Activated CD4-positive, alpha-beta T cell treated with anti-CD3 and anti-CD28 coated beads for 36 hours (primary cell): ENCODE measurements around the gene CSAG2. TPM values are rescaled to one million over a fixed set of nuclear protein-coding genes. Genes with fewer than 3 reads are reported as not detected.
A peak's percentile ranks its signal among the peaks of the same experiment; 100 is the strongest.
"Not testable (repeated sequence)": the region's sequence is repeated elsewhere in the genome, so short reads cannot be mapped to it uniquely, and the experiment has no call there.

Experiments
- ATAC-seq: fragments of 200-7000 bp; cut with Tn5 transposase; one replicate; pipeline ENCODE4 v1.10.0; 2021; ENCODE audit warnings: mild to moderate bottlenecking, moderate library complexity
- CTCF ChIA-PET: fragments of 350-600 bp; sonication (Branson Sonifier 250); formaldehyde crosslinking; loops from one replicate; lab custom pipeline; 2021; ENCODE audit warnings: antibody characterized with exemption; lab: Charles Lee
- POLR2A ChIA-PET: fragments of 350-600 bp; sonication (Branson Sonifier 250); formaldehyde crosslinking; loops from one replicate; lab custom pipeline; 2021; ENCODE audit warnings: antibody characterized with exemption, inconsistent platforms; lab: Charles Lee
- DNase-seq: peaks from one replicate; pipeline ENCODE4 v3.0.0-alpha.2; 2020
- H3K27ac Mint-ChIP-seq: one replicate; pipeline ENCODE4 v1.8.0; 2021; ENCODE audit warnings: mixed read lengths
- H3K27me3 Mint-ChIP-seq: one replicate; pipeline ENCODE4 v1.8.0; 2021; ENCODE audit warnings: mixed read lengths
- H3K36me3 Mint-ChIP-seq: one replicate; pipeline ENCODE4 v1.8.0; 2021; ENCODE audit warnings: low read depth, mixed read lengths
- H3K4me1 Mint-ChIP-seq: one replicate; pipeline ENCODE4 v1.8.0; 2021; ENCODE audit warnings: mixed read lengths
- H3K4me3 Mint-ChIP-seq: one replicate; pipeline ENCODE4 v1.8.0; 2021; ENCODE audit warnings: mild to moderate bottlenecking, moderate library complexity, mixed read lengths
- H3K9me3 Mint-ChIP-seq: one replicate; pipeline ENCODE4 v1.8.0; 2021; ENCODE audit warnings: low read depth, mixed read lengths
- intact Hi-C, 2 experiments: fragments of 100-400 bp; cut with DNase I in 1 of 2; cut with micrococcal nuclease in 1 of 2; formaldehyde crosslinking; loops; one replicate each; pipeline versions ENCODE4 v1.14.2 to v1.15.1; 2022 to 2024; cut with DNase I, micrococcal nuclease
- total RNA-seq, 2 experiments: library from RNA; stranded (reverse); gene quantifications; one replicate each; pipeline ENCODE4 v1.2.3, GENCODE V29; 2021

CSAG2 gene
- total RNA-seq, 2 experiments from 2014 or later = 0.23 TPM; not detected in 1

DNA sequence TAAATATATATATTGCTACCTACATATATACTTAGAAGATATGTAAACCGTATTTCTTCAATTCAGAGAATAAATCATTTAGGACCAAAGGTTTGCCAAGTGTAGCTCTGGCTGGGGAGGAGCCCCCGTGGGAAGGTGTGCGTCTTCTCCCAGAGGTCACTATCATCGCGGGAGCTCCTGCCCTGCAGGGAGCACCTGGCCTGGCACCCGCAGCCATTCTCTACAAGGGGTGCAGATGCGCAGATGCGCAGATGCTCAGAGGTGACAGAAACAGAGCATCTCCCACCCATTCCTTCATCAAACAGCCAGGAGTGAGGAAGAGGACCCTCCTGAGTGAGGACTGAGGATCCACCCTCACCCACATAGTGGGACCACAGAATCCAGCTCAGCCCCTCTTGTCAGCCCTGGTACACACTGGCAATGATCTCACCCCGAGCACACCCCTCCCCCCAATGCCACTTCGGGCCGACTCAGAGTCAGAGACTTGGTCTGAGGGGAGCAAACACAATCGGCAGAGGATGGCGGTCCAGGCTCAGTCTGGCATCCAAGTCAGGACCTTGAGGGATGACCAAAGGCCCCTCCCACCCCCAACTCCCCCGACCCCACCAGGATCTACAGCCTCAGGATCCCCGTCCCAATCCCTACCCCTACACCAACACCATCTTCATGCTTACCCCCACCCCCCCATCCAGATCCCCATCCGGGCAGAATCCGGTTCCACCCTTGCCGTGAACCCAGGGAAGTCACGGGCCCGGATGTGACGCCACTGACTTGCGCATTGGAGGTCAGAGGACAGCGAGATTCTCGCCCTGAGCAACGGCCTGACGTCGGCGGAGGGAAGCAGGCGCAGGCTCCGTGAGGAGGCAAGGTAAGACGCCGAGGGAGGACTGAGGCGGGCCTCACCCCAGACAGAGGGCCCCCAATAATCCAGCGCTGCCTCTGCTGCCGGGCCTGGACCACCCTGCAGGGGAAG is 5.0 kb upstream of the CSAG2 start, which contains the start of gene MAGEA2B:
Gene MAGEA2B (plus strand): TSS at position 814 of the 973 bp plus-strand sequence. CDS start 2,479 bp downstream, outside the sequence.
- DNase-seq, H3K9me3 Mint-ChIP-seq, intact Hi-C loops, H3K4me1 Mint-ChIP-seq, H3K27ac Mint-ChIP-seq, H3K4me3 Mint-ChIP-seq, H3K36me3 Mint-ChIP-seq, CTCF ChIA-PET, H3K27me3 Mint-ChIP-seq, ATAC-seq, POLR2A ChIA-PET: not testable (repeated sequence)

- intact Hi-C loops, H3K9me3 Mint-ChIP-seq, H3K36me3 Mint-ChIP-seq, H3K27ac Mint-ChIP-seq, H3K27me3 Mint-ChIP-seq, POLR2A ChIA-PET, H3K4me3 Mint-ChIP-seq, H3K4me1 Mint-ChIP-seq, DNase-seq, CTCF ChIA-PET, ATAC-seq: not testable (repeated sequence)
Observed at GRCh38 chrX:152713195-152713594, 4.1 kb upstream of the CSAG2 start.

GRCh38 chrX:152706500-152706899 is 2.6 kb downstream of the CSAG2 start:
- H3K4me3 Mint-ChIP-seq, H3K4me1 Mint-ChIP-seq, ATAC-seq, intact Hi-C loops, H3K36me3 Mint-ChIP-seq, H3K27ac Mint-ChIP-seq, POLR2A ChIA-PET, DNase-seq, H3K27me3 Mint-ChIP-seq, H3K9me3 Mint-ChIP-seq, CTCF ChIA-PET: not testable (repeated sequence)

GRCh38 chrX:152700390-152700789 is 8.7 kb downstream of the CSAG2 start:
- DNase-seq, H3K27me3 Mint-ChIP-seq, ATAC-seq, H3K4me1 Mint-ChIP-seq, H3K4me3 Mint-ChIP-seq, H3K27ac Mint-ChIP-seq, H3K9me3 Mint-ChIP-seq, CTCF ChIA-PET, intact Hi-C loops, POLR2A ChIA-PET, H3K36me3 Mint-ChIP-seq: not testable (repeated sequence)

GRCh38 chrX:152697952-152698931 is 10.8 kb downstream of the CSAG2 start, which contains the start of gene MAGEA3:
Gene MAGEA3, plus strand, starts transcription at chrX:152698794. Its CDS starts 2,039 bp downstream, at chrX:152700833.
- intact Hi-C loops, ATAC-seq, H3K9me3 Mint-ChIP-seq, CTCF ChIA-PET, POLR2A ChIA-PET, H3K36me3 Mint-ChIP-seq, H3K4me3 Mint-ChIP-seq, H3K27ac Mint-ChIP-seq, DNase-seq, H3K4me1 Mint-ChIP-seq, H3K27me3 Mint-ChIP-seq: not testable (repeated sequence)

GRCh38 chrX:152681012-152681411 is 28.1 kb downstream of the CSAG2 start:
- H3K9me3 Mint-ChIP-seq, CTCF ChIA-PET, H3K4me1 Mint-ChIP-seq, H3K4me3 Mint-ChIP-seq, H3K27me3 Mint-ChIP-seq, DNase-seq, H3K36me3 Mint-ChIP-seq, intact Hi-C loops, POLR2A ChIA-PET, H3K27ac Mint-ChIP-seq: not testable (repeated sequence)
- peak; percentile 74 for ATAC-seq

GRCh38 chrX:152674652-152675051 is 34.4 kb downstream of the CSAG2 start:
- H3K9me3 Mint-ChIP-seq, POLR2A ChIA-PET, CTCF ChIA-PET, H3K27me3 Mint-ChIP-seq, ATAC-seq, intact Hi-C loops, H3K27ac Mint-ChIP-seq, H3K36me3 Mint-ChIP-seq, H3K4me1 Mint-ChIP-seq, DNase-seq, H3K4me3 Mint-ChIP-seq: not testable (repeated sequence)

DNA sequence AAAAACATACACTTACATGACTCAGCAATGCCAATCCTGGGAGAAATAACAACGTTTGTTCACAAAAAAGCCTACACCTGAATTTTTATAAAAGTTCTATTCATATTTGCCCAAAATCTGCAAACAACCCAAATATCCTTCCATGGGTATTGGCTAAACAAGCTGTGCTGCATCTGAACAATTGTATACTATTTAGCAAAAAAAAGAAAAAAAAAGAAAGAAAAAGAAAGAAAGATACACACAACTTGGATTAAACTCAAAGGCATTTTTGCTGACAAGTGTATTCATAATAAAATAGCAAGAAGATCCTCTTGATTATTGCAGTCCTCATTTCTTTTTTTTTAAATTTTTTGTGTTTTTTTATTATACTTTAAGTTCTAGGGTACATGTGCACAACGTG is 34.9 kb downstream of the CSAG2 start:
- H3K4me3 Mint-ChIP-seq = no peak overlapping the region
- peaks cover 4% of the 10 kb centered on the region for H3K27me3 Mint-ChIP-seq
- ATAC-seq (no peak), DNase-seq (no peak)
- ChIA-PET POLR2A (no interaction called here), CTCF (no interaction called here)
- no peaks in the 10 kb centered on the region for H3K36me3 Mint-ChIP-seq
- H3K27ac Mint-ChIP-seq = no peak overlapping the region
- H3K9me3 Mint-ChIP-seq = no peaks in the 10 kb centered on the region
- intact Hi-C loops = no loop called here
- no peaks in the 10 kb centered on the region for H3K4me1 Mint-ChIP-seq

GRCh38 chrX:152663086-152663485 is 46.0 kb downstream of the CSAG2 start:
- ATAC-seq (no peak), DNase-seq (no peak)
- Mint-ChIP-seq H3K9me3 (no peaks in the 10 kb centered on the region), H3K27ac (no peak overlapping the region), H3K27me3 (peaks cover 3% of the 10 kb centered on the region), H3K4me3 (no peak overlapping the region), H3K36me3 (no peaks in the 10 kb centered on the region), H3K4me1 (no peaks in the 10 kb centered on the region)
- CTCF ChIA-PET = no interaction called here
- intact Hi-C loops = no loop called here
- POLR2A ChIA-PET = no interaction called here

GRCh38 chrX:152658302-152658701 is 50.8 kb downstream of the CSAG2 start:
- intact Hi-C loops = no loop called here
- H3K9me3 Mint-ChIP-seq = no peaks in the 10 kb centered on the region
- CTCF ChIA-PET = interaction anchor here (0.6 kb wide), 1 partner anchor 9 kb away, joined by 4 read pairs; no protein-coding TSS in a partner anchor

More at GRCh38 chrX:152658302-152658701, 50.8 kb downstream of the CSAG2 start:
- no peaks in the 10 kb centered on the region for H3K4me1 Mint-ChIP-seq
- no peaks in the 10 kb centered on the region for H3K36me3 Mint-ChIP-seq
- no peak overlapping the region for H3K4me3 Mint-ChIP-seq
- ATAC-seq (no peak), DNase-seq (no peak)
- H3K27ac Mint-ChIP-seq = no peak overlapping the region
- H3K27me3 Mint-ChIP-seq = peaks cover 4% of the 10 kb centered on the region
- POLR2A ChIA-PET = no interaction called here
